ENCODE measurements around the gene FOCAD.

The FOCAD gene

DNA sequence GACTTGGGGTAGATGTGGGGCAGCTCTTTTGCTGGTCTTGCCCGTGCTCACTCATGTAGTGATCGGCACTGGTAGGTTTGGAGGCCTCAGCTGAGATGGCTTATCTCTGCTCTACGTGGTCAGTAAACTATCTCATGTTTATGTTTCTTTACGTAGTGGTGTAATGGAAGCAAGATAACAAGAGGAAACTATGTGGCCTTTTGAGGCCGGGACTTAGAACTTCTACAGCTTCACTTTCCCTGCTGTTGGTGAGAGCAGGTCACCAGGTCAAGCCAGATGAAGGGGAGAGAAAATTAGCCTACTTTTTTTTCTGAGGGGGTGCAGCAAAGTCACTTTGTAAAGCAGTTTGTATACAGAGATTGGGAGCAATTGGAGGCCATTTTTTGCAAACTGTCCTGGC lies 8.5 kb downstream of the FOCAD start:
- H3K4me3 ChIP-seq (replicated peaks; ENCODE audit: low read depth, low read length) = no peak overlapping the region
- no peak for DNase-seq (ENCODE audit: extremely low read depth, low read depth)
- TF ChIP-seq, protein P1, sequence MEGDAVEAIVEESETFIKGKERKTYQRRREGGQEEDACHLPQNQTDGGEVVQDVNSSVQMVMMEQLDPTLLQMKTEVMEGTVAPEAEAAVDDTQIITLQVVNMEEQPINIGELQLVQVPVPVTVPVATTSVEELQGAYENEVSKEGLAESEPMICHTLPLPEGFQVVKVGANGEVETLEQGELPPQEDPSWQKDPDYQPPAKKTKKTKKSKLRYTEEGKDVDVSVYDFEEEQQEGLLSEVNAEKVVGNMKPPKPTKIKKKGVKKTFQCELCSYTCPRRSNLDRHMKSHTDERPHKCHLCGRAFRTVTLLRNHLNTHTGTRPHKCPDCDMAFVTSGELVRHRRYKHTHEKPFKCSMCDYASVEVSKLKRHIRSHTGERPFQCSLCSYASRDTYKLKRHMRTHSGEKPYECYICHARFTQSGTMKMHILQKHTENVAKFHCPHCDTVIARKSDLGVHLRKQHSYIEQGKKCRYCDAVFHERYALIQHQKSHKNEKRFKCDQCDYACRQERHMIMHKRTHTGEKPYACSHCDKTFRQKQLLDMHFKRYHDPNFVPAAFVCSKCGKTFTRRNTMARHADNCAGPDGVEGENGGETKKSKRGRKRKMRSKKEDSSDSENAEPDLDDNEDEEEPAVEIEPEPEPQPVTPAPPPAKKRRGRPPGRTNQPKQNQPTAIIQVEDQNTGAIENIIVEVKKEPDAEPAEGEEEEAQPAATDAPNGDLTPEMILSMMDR (IDR thresholded peaks at IDR 0.05; ENCODE audit: low read depth, low read length, missing control alignments) = no peak

DNA sequence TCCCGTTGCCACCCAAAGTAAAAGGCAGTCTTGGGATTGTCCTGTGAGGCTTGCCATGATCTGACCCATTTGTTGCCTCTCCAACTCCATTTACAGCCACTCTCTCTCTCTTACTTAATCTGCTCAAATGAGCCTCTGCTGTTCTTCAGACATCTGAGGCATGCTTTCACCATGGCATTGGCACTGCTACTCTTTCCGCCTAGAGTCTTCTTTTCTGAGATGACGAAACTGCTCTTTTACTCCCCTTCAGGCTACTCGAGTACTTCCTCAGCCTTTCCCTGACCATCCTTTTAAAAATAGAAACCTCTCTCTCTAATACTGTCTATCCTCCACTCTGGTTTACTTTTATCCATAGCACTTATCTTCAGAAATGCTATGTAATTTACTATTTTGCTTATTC lies 9.0 kb downstream of the FOCAD start:
- DNase-seq (ENCODE audit: extremely low read depth, low read depth) = no peak
- TF ChIP-seq, protein P1 (IDR thresholded peaks at IDR 0.05; ENCODE audit: low read depth, low read length, missing control alignments) = no peak
- no peak overlapping the region for H3K4me3 ChIP-seq (replicated peaks; ENCODE audit: low read depth, low read length)

DNA sequence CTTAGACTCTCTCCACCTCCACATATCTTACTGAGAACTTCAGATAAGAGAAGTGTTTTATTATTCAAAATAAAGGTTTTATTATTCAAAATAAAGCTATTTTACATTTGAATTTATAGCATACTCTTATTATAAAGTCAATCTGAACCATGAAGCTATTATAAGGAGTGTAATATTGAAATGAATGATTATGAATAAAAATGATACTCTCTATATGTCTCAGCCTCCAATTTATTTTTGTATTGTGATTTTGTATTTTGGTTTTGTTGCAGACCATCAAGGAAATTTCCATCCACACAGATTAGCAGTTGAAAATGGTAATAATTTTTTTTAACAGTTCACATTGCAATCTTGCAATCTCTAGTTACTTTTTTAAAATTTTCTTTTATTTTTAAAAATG lies 10.2 kb downstream of the FOCAD start:
- no peak for DNase-seq (ENCODE audit: extremely low read depth, low read depth)
- H3K4me3 ChIP-seq (replicated peaks; ENCODE audit: low read depth, low read length) = no peak overlapping the region
- TF ChIP-seq, protein P1 (IDR thresholded peaks at IDR 0.05; ENCODE audit: low read depth, low read length, missing control alignments) = no peak

DNA sequence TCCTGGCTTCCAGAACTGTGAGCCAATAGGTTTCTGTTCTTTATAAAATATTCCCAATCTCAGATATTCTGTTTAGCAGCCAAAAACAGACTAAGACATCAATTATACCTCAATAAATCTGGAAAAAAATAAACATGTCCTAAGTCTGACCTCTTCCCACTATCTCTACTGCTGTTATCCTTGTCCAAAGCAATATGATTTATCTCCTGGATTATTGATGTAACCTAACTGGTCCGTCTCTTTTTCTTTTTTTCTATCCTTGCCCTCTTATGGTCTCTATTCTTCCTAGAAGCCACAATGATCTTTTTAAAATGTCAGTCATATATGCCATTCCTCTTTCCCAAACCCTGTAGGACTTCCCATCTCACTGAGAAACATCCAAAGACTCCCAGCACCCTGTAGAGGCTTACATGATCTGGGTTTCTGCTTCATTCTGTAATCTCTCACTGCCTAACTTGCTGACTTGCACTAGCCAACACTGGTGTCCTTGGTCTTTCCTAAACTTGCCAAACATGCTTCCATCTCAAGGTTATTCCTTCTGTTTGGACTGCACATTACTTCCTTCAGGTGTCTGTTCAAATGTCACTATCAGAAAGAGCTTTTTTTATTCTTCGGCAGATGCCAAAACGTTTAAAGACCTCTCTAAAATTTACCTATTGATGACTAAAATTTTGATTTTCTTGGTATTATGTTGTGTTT lies 13.1 kb downstream of the FOCAD start:
- H3K4me3 ChIP-seq (replicated peaks; ENCODE audit: low read depth, low read length) = no peak overlapping the region
- no peak for DNase-seq (ENCODE audit: extremely low read depth, low read depth)
- TF ChIP-seq, protein P1 (IDR thresholded peaks at IDR 0.05; ENCODE audit: low read depth, low read length, missing control alignments) = no peak

DNA sequence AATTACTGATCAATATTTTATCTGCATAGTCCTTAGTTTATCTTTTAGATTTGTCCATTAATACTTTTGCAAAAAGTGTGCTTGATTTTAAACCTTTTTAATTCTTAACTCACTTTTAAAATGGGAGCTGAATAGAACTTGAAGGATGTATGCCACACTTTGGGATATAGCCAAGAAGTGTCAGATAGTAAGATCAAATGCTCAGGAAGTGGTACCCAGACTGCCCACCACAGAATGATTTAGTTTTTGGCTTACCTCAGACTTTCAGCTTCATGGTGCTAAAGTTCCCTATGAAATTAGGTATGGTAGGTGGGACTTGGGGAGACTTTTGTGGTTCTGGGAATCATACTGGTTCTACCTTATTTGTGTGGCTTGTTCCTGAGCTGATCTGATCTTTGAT lies 14.7 kb downstream of the FOCAD start:
- TF ChIP-seq, protein P1 (IDR thresholded peaks at IDR 0.05; ENCODE audit: low read depth, low read length, missing control alignments) = no peak
- H3K4me3 ChIP-seq (replicated peaks; ENCODE audit: low read depth, low read length) = no peak overlapping the region
- DNase-seq (ENCODE audit: extremely low read depth, low read depth) = no peak

DNA sequence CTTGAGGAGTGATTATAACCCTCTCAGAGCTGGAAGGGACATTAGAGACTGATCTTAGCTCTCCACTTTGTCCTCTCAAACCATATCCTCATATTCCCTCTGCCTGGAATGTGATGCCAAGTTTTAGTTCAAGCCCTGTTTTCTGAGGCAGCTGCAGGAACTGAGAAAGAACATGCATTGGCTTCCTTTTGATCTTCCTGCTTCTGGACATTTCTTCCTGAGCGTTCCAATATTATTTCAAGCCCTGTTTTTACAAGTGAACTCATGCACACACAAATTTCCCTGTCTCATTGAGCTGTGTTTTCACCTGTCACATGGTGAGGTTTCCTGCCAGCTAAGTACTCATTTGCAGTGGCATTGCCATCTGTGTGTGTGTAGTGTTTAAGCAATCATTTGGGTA lies 17.0 kb downstream of the FOCAD start:
- no peak overlapping the region for H3K4me3 ChIP-seq (replicated peaks; ENCODE audit: low read depth, low read length)
- DNase-seq (ENCODE audit: extremely low read depth, low read depth) = no peak
- TF ChIP-seq, protein P1 (IDR thresholded peaks at IDR 0.05; ENCODE audit: low read depth, low read length, missing control alignments) = no peak

DNA sequence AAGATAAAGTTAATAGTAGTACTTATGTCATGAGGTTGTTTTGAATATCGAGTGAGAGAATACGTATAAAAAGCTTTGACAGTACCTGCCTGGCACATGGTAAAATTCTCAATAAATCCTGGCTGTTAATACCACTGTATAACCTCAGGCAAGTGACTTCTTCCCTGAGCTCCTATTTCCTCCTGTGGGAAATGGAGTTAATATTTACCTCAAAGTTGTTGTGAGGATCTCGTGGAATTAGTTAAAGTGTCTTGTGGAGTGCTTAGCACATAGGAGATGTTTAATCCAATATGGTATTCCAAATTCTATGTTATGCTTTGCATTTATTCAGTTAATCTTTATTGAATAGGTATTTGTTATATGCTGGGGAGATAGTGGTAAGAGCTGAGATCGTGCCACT lies 18.5 kb downstream of the FOCAD start:
- no peak overlapping the region for H3K4me3 ChIP-seq (replicated peaks; ENCODE audit: low read depth, low read length)
- no peak for DNase-seq (ENCODE audit: extremely low read depth, low read depth)
- TF ChIP-seq, protein P1 (IDR thresholded peaks at IDR 0.05; ENCODE audit: low read depth, low read length, missing control alignments) = no peak

All from HFF-Myc (cell line).